Urinary bladder (tissue), 4 donors: ENCODE measurements around the gene ZBED4. TPM values are rescaled to one million over a fixed set of nuclear protein-coding genes. Genes with fewer than 3 reads are reported as not detected.

Experiments used
- DNase-seq: peaks from one replicate; pipeline ENCODE4 v3.0.0-alpha.2; 2015; ENCODE audit errors: extremely low spot score
- H3K27ac ChIP-seq: one replicate; pipeline ENCODE4 v1.5.1; 2013; ENCODE audit warnings: low read depth, mild to moderate bottlenecking, moderate library complexity
- H3K36me3 ChIP-seq: one replicate; pipeline ENCODE4 v1.6.1; 2013; ENCODE audit warnings: mild to moderate bottlenecking, moderate library complexity; ENCODE audit not compliant: insufficient read depth
- H3K4me1 ChIP-seq: one replicate; pipeline ENCODE4 v1.6.1; 2013; ENCODE audit warnings: mild to moderate bottlenecking, moderate library complexity; ENCODE audit not compliant: insufficient read depth
- H3K4me3 ChIP-seq: one replicate; pipeline ENCODE4 v1.5.1; 2013; ENCODE audit warnings: low read depth, low read length
- WGBS: extraction: QIAGEN DNeasy Blood & Tissue Kit; methylation state at CpG from one replicate; pipeline ENCODE4 v1.1.7; 2013; 5-methylcytosine and 5-hydroxymethylcytosine counted together
- polyA plus RNA-seq: library from polyadenylated mRNA; stranded (reverse); fragments of 200-250 nt; gene quantifications from one replicate; pipeline ENCODE4 v1.2.3, GENCODE V29; 2013
- total RNA-seq: library from RNA; depleted of rRNA; stranded (reverse); fragments of >200 nt; gene quantifications from one replicate; pipeline ENCODE4 v1.2.3, GENCODE V29; 2014
- donor health status: healthy with polysubstance abuse.
- donor health status: healthy.

The ZBED4 gene
- total and polyA plus RNA-seq, 2 donors, result 4.6 to 7.8 TPM

GRCh38 chr22:49855251-49855911, 1.7 kb downstream of the ZBED4 start:
- DNase-seq, result no peak
- Histone ChIP-seq H3K36me3 (no peaks in the 10 kb centered on the region), H3K27ac (no peak overlapping the region), H3K4me3 (no peak overlapping the region), H3K4me1 (no peaks in the 10 kb centered on the region)
- WGBS, result 50% methylated on average over 9 of the region's 9 CpGs

GRCh38 chr22:49856343-49856742, 2.7 kb downstream of the ZBED4 start:
- 89% methylated on average over 18 of the region's 23 CpGs for WGBS
- Histone ChIP-seq H3K36me3 (no peaks in the 10 kb centered on the region), H3K4me1 (no peaks in the 10 kb centered on the region), H3K4me3 (no peak overlapping the region), H3K27ac (no peak overlapping the region)
- no peak for DNase-seq

GRCh38 chr22:49856766-49857618, 3.3 kb downstream of the ZBED4 start:
- no peak for DNase-seq
- H3K27ac ChIP-seq, result no peak overlapping the region
- no peaks in the 10 kb centered on the region for H3K4me1 ChIP-seq
- H3K4me3 ChIP-seq, result no peak overlapping the region
- WGBS, result 88% methylated on average over 27 of the region's 31 CpGs
- H3K36me3 ChIP-seq, result no peaks in the 10 kb centered on the region

- H3K4me1 ChIP-seq, result no peaks in the 10 kb centered on the region
- DNase-seq, result no peak
- H3K36me3 ChIP-seq, result no peaks in the 10 kb centered on the region
- no peak overlapping the region for H3K4me3 ChIP-seq
- no peak overlapping the region for H3K27ac ChIP-seq
- WGBS, result 84% methylated on average over 14 of the region's 14 CpGs
Measured at GRCh38 chr22:49858827-49859226, 5.2 kb downstream of the ZBED4 start.

- Histone ChIP-seq H3K27ac (no peak overlapping the region), H3K36me3 (no peaks in the 10 kb centered on the region), H3K4me1 (no peaks in the 10 kb centered on the region), H3K4me3 (no peak overlapping the region)
- WGBS, result 92% methylated on average over 29 of the region's 29 CpGs
- DNase-seq, result no peak
Measured at GRCh38 chr22:49861642-49862495, 8.2 kb downstream of the ZBED4 start.

GRCh38 chr22:49862496-49862776, 8.8 kb downstream of the ZBED4 start:
- Histone ChIP-seq H3K4me1 (no peaks in the 10 kb centered on the region), H3K27ac (no peak overlapping the region), H3K36me3 (no peaks in the 10 kb centered on the region), H3K4me3 (no peak overlapping the region)
- no peak for DNase-seq
- 93% methylated on average over 5 of the region's 5 CpGs for WGBS

- H3K4me3 ChIP-seq, result no peak overlapping the region
- no peaks in the 10 kb centered on the region for H3K4me1 ChIP-seq
- DNase-seq, result no peak
- H3K36me3 ChIP-seq, result no peaks in the 10 kb centered on the region
- 78% methylated on average over 7 of the region's 7 CpGs for WGBS
- H3K27ac ChIP-seq, result no peak overlapping the region
Measured at GRCh38 chr22:49863931-49864330, 10.3 kb downstream of the ZBED4 start.

GRCh38 chr22:49865156-49865555, 11.5 kb downstream of the ZBED4 start:
- Histone ChIP-seq H3K4me1 (no peaks in the 10 kb centered on the region), H3K27ac (no peak overlapping the region), H3K4me3 (no peak overlapping the region), H3K36me3 (no peaks in the 10 kb centered on the region)
- WGBS, result 93% methylated on average over 17 of the region's 17 CpGs
- no peak for DNase-seq

GRCh38 chr22:49866134-49866533, 12.5 kb downstream of the ZBED4 start:
- Histone ChIP-seq H3K27ac (no peak overlapping the region), H3K36me3 (no peaks in the 10 kb centered on the region), H3K4me3 (no peak overlapping the region), H3K4me1 (no peaks in the 10 kb centered on the region)
- 42% methylated on average over 2 of the region's 2 CpGs for WGBS
- no peak for DNase-seq

GRCh38 chr22:49866646-49867045, 13.0 kb downstream of the ZBED4 start:
- no peak for DNase-seq
- 92% methylated on average over 8 of the region's 8 CpGs for WGBS
- Histone ChIP-seq H3K4me3 (no peak overlapping the region), H3K4me1 (no peaks in the 10 kb centered on the region), H3K27ac (no peak overlapping the region), H3K36me3 (no peaks in the 10 kb centered on the region)

GRCh38 chr22:49867303-49868265, 13.9 kb downstream of the ZBED4 start:
- H3K36me3 ChIP-seq, result no peaks in the 10 kb centered on the region
- WGBS, result 97% methylated on average over 18 of the region's 18 CpGs
- no peaks in the 10 kb centered on the region for H3K4me1 ChIP-seq
- DNase-seq, result no peak
- H3K27ac ChIP-seq, result no peak overlapping the region
- no peak overlapping the region for H3K4me3 ChIP-seq

GRCh38 chr22:49869086-49869830, 15.6 kb downstream of the ZBED4 start:
- WGBS, result 92% methylated on average over 17 of the region's 17 CpGs
- no peak for DNase-seq
- H3K27ac ChIP-seq, result no peak overlapping the region
- no peaks in the 10 kb centered on the region for H3K4me1 ChIP-seq
- no peaks in the 10 kb centered on the region for H3K36me3 ChIP-seq
- no peak overlapping the region for H3K4me3 ChIP-seq
